Measurements from ENCODE around the gene PGPEP1. TPM values are rescaled to one million over a fixed set of nuclear protein-coding genes. Genes with fewer than 3 reads are reported as not detected.

Gene PGPEP1
- polyA plus RNA-seq, 1 of the 3 experiments (the other 2 are of a cell fraction): 13.8 TPM

DNA sequence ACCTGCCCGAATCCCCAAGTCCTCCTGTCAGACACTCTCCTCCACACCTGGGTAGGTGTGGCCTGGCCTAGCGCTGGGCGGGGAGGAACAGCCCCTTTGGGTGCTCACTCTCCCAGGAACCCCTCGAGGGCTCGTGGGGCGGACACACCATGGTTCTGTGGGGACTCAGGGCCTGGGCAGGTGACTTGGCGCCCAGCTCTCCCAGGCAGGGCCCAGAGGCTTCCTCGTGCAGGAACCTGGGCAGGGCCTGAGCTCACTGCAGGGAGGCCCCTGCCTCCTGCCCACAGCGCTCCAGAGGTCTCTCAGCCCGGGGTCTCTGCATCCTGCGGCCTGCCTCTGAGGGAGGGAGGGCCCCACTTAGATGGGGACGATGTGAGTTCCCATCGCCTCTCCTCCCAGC lies 29.4 kb upstream of the PGPEP1 start:
- no peaks in the 10 kb centered on the region for H3K9me3 ChIP-seq
- H3K79me2 ChIP-seq (ENCODE audit: insufficient read depth): no peaks in the 10 kb centered on the region; the same call in 1 of the 2 replicates
- H2AFZ ChIP-seq (ENCODE audit: low read depth): no peak overlapping the region
- H3K9ac ChIP-seq: no peak overlapping the region
- POLR2A ChIA-PET: no interaction called here
- H3K27ac ChIP-seq (ENCODE audit: low read depth in 2 of 2, low read length in 1 of 2): no peak overlapping the region
- TF ChIP-seq EZH2phosphoT487 (IDR thresholded peaks at IDR 0.05; ENCODE audit: borderline replicate concordance, low read depth): no peak
- no peak for TF ChIP-seq GATA2 (CRISPR knock-in tag; IDR thresholded peaks at IDR 0.05)
- TF ChIP-seq SIN3A (IDR thresholded peaks at IDR 0.05; ENCODE audit: borderline replicate concordance, low read depth, low read length): no peak
- no peak for TF ChIP-seq TCF12 (IDR thresholded peaks at IDR 0.05)
- TF ChIP-seq YY1 (IDR thresholded peaks at IDR 0.05; ENCODE audit: low read depth): no peak
- TF ChIP-seq RCOR1 (IDR thresholded peaks at IDR 0.05; ENCODE audit: low read length): no peak
- no peak for TF ChIP-seq JUND (IDR thresholded peaks at IDR 0.05)
- TF ChIP-seq TEAD4 (IDR thresholded peaks at IDR 0.05; ENCODE audit: borderline replicate concordance, insufficient read depth): no peak
- TF ChIP-seq CHD2 (IDR thresholded peaks at IDR 0.05; ENCODE audit: low read length, partially characterized antibody): no peak
- no peak for TF ChIP-seq NFIC (IDR thresholded peaks at IDR 0.05; ENCODE audit: borderline replicate concordance)
- TF ChIP-seq, protein P1, sequence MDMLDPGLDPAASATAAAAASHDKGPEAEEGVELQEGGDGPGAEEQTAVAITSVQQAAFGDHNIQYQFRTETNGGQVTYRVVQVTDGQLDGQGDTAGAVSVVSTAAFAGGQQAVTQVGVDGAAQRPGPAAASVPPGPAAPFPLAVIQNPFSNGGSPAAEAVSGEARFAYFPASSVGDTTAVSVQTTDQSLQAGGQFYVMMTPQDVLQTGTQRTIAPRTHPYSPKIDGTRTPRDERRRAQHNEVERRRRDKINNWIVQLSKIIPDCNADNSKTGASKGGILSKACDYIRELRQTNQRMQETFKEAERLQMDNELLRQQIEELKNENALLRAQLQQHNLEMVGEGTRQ (IDR thresholded peaks at IDR 0.05; ENCODE audit: borderline replicate concordance, low read depth, low read length): no peak
- TF ChIP-seq MEF2A (IDR thresholded peaks at IDR 0.05; ENCODE audit: borderline replicate concordance, low read depth): no peak
- H3K4me2 ChIP-seq: no peak overlapping the region
- H4K20me1 ChIP-seq (ENCODE audit: insufficient read depth): no peaks in the 10 kb centered on the region
- WGBS (ENCODE audit: low lambda C conversion rate): 98% methylated on average over 5 of the region's 13 CpGs
- CTCF ChIA-PET: interaction anchor here (9.7 kb wide), 1 partner anchor 31 kb away, joined by 103 read pairs; the partner anchor contains the start of gene JUND
- H3K9me2 ChIP-seq: no peaks in the 10 kb centered on the region
- H3K36me3 ChIP-seq (replicated peaks in 1 of 2; ENCODE audit: control insufficient read depth in 1 of 2, insufficient read depth in 2 of 2, low read length in 1 of 2): peaks cover 10 to 49% of the 10 kb centered on the region in 2 experiments
- H3K4me3 ChIP-seq (ENCODE audit: low read depth in 2 of 2, low read length in 1 of 2): no peak overlapping the region
- H3K27me3 ChIP-seq (ENCODE audit: insufficient read depth): no peaks in the 10 kb centered on the region
- H3F3A ChIP-seq (replicated peaks; ENCODE audit: insufficient read depth): peaks cover 3% of the 10 kb centered on the region
- H3K4me1 ChIP-seq (ENCODE audit: control insufficient read depth in 1 of 2, insufficient read depth in 2 of 2, low read depth in 1 of 2, low read length in 1 of 2): no peaks in the 10 kb centered on the region; a peak in 1 of 4 replicates
- DNase-seq: no peak

DNA sequence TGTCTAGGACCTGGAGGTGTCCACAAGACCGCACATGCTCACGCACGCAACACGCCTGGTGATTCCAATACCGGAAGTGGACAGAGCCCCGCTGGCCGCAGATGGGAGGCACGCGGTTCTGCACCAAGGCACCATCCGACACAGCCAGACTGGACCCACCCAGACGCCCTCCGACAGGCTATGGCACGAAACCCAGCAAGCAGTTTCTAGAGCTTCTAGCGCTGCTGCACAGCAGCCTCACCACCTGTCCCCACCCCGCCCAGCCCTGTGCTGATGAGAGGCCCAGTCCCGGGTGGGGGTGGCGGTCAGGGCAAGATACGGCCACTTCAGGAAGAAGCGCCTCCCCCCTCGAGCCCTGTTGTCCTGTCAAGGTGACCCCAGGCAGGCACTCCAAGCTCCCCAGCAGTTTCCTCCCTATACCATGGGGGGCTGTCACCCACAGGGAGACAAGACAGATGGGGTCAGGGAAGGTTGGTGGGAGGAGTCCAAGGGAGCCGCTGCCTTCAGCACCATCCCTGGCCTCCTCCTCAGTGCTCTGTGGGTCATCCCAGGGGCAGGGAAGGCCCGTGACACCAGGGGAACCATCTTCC lies 28.8 kb upstream of the PGPEP1 start:
- TF ChIP-seq RAD21 (IDR thresholded peaks at IDR 0.05; ENCODE audit: low read length) (no peak), NFIC (IDR thresholded peaks at IDR 0.05; ENCODE audit: borderline replicate concordance) (no peak), MEF2A (IDR thresholded peaks at IDR 0.05; ENCODE audit: borderline replicate concordance, low read depth) (no peak), RXRA (IDR thresholded peaks at IDR 0.05; ENCODE audit: borderline replicate concordance, low read depth) (no peak), YY1 (IDR thresholded peaks at IDR 0.05; ENCODE audit: low read depth) (no peak), NRF1 (IDR thresholded peaks at IDR 0.05; ENCODE audit: low read depth, low read length) (no peak), GATA2 (CRISPR knock-in tag; IDR thresholded peaks at IDR 0.05) (no peak), FOSL2 (IDR thresholded peaks at IDR 0.05; ENCODE audit: borderline replicate concordance, low read depth) (no peak), RCOR1 (IDR thresholded peaks at IDR 0.05; ENCODE audit: low read length) (no peak), CHD2 (IDR thresholded peaks at IDR 0.05; ENCODE audit: low read length, partially characterized antibody) (no peak)
- TF ChIP-seq, protein P2, sequence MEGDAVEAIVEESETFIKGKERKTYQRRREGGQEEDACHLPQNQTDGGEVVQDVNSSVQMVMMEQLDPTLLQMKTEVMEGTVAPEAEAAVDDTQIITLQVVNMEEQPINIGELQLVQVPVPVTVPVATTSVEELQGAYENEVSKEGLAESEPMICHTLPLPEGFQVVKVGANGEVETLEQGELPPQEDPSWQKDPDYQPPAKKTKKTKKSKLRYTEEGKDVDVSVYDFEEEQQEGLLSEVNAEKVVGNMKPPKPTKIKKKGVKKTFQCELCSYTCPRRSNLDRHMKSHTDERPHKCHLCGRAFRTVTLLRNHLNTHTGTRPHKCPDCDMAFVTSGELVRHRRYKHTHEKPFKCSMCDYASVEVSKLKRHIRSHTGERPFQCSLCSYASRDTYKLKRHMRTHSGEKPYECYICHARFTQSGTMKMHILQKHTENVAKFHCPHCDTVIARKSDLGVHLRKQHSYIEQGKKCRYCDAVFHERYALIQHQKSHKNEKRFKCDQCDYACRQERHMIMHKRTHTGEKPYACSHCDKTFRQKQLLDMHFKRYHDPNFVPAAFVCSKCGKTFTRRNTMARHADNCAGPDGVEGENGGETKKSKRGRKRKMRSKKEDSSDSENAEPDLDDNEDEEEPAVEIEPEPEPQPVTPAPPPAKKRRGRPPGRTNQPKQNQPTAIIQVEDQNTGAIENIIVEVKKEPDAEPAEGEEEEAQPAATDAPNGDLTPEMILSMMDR (IDR thresholded peaks at IDR 0.05): no peak
- TF ChIP-seq, protein P3, sequence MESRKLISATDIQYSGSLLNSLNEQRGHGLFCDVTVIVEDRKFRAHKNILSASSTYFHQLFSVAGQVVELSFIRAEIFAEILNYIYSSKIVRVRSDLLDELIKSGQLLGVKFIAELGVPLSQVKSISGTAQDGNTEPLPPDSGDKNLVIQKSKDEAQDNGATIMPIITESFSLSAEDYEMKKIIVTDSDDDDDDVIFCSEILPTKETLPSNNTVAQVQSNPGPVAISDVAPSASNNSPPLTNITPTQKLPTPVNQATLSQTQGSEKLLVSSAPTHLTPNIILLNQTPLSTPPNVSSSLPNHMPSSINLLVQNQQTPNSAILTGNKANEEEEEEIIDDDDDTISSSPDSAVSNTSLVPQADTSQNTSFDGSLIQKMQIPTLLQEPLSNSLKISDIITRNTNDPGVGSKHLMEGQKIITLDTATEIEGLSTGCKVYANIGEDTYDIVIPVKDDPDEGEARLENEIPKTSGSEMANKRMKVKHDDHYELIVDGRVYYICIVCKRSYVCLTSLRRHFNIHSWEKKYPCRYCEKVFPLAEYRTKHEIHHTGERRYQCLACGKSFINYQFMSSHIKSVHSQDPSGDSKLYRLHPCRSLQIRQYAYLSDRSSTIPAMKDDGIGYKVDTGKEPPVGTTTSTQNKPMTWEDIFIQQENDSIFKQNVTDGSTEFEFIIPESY (IDR thresholded peaks at IDR 0.05; ENCODE audit: borderline replicate concordance, low read depth): no peak
- Histone ChIP-seq H3K9ac (no peak overlapping the region), H3K79me2 (ENCODE audit: insufficient read depth) (no peaks in the 10 kb centered on the region; the same call in 1 of the 2 replicates), H3K4me2 (no peak overlapping the region), H2AFZ (ENCODE audit: low read depth) (no peak overlapping the region), H3K4me1 (ENCODE audit: control insufficient read depth in 1 of 2, insufficient read depth in 2 of 2, low read depth in 1 of 2, low read length in 1 of 2) (no peaks in the 10 kb centered on the region), H3K36me3 (replicated peaks in 1 of 2; ENCODE audit: control insufficient read depth in 1 of 2, insufficient read depth in 2 of 2, low read length in 1 of 2) (peaks cover 10 to 46% of the 10 kb centered on the region in 2 experiments), H3K4me3 (ENCODE audit: low read depth in 2 of 2, low read length in 1 of 2) (no peak overlapping the region), H3K9me3 (no peaks in the 10 kb centered on the region), H4K20me1 (ENCODE audit: insufficient read depth) (no peaks in the 10 kb centered on the region), H3K27me3 (ENCODE audit: insufficient read depth) (no peaks in the 10 kb centered on the region), H3F3A (replicated peaks; ENCODE audit: insufficient read depth) (peaks cover 6% of the 10 kb centered on the region), H3K9me2 (no peaks in the 10 kb centered on the region), H3K27ac (ENCODE audit: low read depth in 2 of 2, low read length in 1 of 2) (no peak overlapping the region)
- no peak for DNase-seq
- ChIA-PET CTCF (interaction anchor here (9.7 kb wide), 1 partner anchor 32 kb away, joined by 103 read pairs; the partner anchor contains the start of gene JUND), POLR2A (no interaction called here)
- 84% methylated on average over 9 of the region's 22 CpGs for WGBS (ENCODE audit: low lambda C conversion rate)

Measured in SK-N-SH (cell line).